ENCODE measurements around the gene EEPD1.

DNA sequence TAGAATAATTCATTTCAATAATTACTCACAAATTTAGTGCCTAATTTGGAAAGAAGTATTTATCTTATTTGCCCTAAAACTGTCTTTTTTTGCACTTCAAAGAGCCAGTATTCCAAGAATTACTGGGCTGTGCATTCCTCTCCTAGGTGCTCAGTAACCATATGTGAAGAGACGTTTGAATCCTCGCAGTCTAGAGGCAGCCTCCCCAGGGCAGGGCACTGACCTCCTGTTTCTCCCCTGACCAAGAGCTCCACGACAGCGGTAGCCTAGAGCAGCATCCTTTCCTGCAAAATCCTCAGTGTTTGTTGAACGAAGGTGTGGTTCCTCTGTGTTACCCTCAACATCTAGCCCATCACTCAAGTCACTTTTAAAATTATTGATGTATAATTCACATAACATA, 113.1 kb downstream of the EEPD1 start:
- TF ChIP-seq CTCF (IDR thresholded peaks at IDR 0.05; ENCODE audit: extremely low read depth in 1 of 2, insufficient read depth in 1 of 2, low read depth in 1 of 2, low read length in 2 of 2): no peak
- TF ChIP-seq EZH2 (IDR thresholded peaks at IDR 0.05; ENCODE audit: borderline replicate concordance, low read depth, low read length, severe bottlenecking): no peak
- TF ChIP-seq POLR2A (IDR thresholded peaks at IDR 0.05; ENCODE audit: low read depth, low read length): no peak
- TF ChIP-seq JUN (IDR thresholded peaks at IDR 0.05; ENCODE audit: borderline replicate concordance, insufficient read depth, insufficient read length, low read depth): no peak
